ENCODE data around the gene GLOD5. TPM values are rescaled to one million over a fixed set of nuclear protein-coding genes. Genes with fewer than 3 reads are reported as not detected.

GLOD5 gene
- total RNA-seq, 2 experiments from 2014 or later, result not detected

GRCh38 chrX:48776818-48777439 is 15.4 kb downstream of the GLOD5 start:
- no TSS peak for BruUV-seq (replicated peaks)
- no peak overlapping the region for H2AFZ ChIP-seq (ENCODE audit: low read length)
- no peaks in the 10 kb centered on the region for H3K79me2 ChIP-seq (ENCODE audit: insufficient read depth, low read depth, low read length)
- H3K4me3 ChIP-seq (ENCODE audit: low read depth, low read length, poor library complexity, severe bottlenecking), result no peak overlapping the region
- H3K4me2 ChIP-seq (ENCODE audit: low read length), result no peak overlapping the region
- no peaks in the 10 kb centered on the region for H3K36me3 ChIP-seq (ENCODE audit: insufficient read depth, low read length)
- H4K20me1 ChIP-seq (ENCODE audit: insufficient read depth, low read length), result no peaks in the 10 kb centered on the region
- TF ChIP-seq EZH2phosphoT487 (IDR thresholded peaks at IDR 0.05; ENCODE audit: borderline replicate concordance, low read depth, low read length) (no peak), CTCF (conservative IDR thresholded peaks at IDR 0.05; ENCODE audit: low read length) (no peak)
- H3K27ac ChIP-seq (ENCODE audit: low read depth, low read length, poor library complexity, severe bottlenecking), result no peak overlapping the region
- no peaks in the 10 kb centered on the region for H3K9me2 ChIP-seq (ENCODE audit: insufficient read depth, low read length)
- intact Hi-C loops (cut with micrococcal nuclease; ENCODE audit: unreplicated experiment), result no loop called here
- no peak for DNase-seq (ENCODE audit: low spot score)
- POLR2A ChIA-PET, result interaction anchor here (0.6 to 1.0 kb wide), 2 partner anchors 25 to 239 kb away, joined by 4 read pairs; partner anchors contain the start of gene HDAC6
- H3K4me1 ChIP-seq (ENCODE audit: insufficient read depth, low read length, poor library complexity, severe bottlenecking), result no peaks in the 10 kb centered on the region
- no peaks in the 10 kb centered on the region for H3K9me3 ChIP-seq (ENCODE audit: low read length)
- CTCF ChIA-PET (ENCODE audit: unreplicated experiment), result no interaction called here

GRCh38 chrX:48779399-48779798 is 17.9 kb downstream of the GLOD5 start:
- Histone ChIP-seq H3K36me3 (ENCODE audit: insufficient read depth, low read length) (no peaks in the 10 kb centered on the region), H3K4me2 (ENCODE audit: low read length) (no peak overlapping the region), H3K9me2 (ENCODE audit: insufficient read depth, low read length) (no peaks in the 10 kb centered on the region), H3K27ac (ENCODE audit: low read depth, low read length, poor library complexity, severe bottlenecking) (no peak overlapping the region), H3K9me3 (ENCODE audit: low read length) (no peaks in the 10 kb centered on the region), H3K4me3 (ENCODE audit: low read depth, low read length, poor library complexity, severe bottlenecking) (no peak overlapping the region), H3K4me1 (ENCODE audit: insufficient read depth, low read length, poor library complexity, severe bottlenecking) (no peaks in the 10 kb centered on the region), H2AFZ (ENCODE audit: low read length) (no peak overlapping the region), H3K79me2 (ENCODE audit: insufficient read depth, low read depth, low read length) (no peaks in the 10 kb centered on the region), H4K20me1 (ENCODE audit: insufficient read depth, low read length) (no peaks in the 10 kb centered on the region)
- intact Hi-C loops (cut with micrococcal nuclease; ENCODE audit: unreplicated experiment), result no loop called here
- CTCF ChIA-PET (ENCODE audit: unreplicated experiment), result no interaction called here
- no TSS peak for BruUV-seq (replicated peaks)
- POLR2A ChIA-PET, result no interaction called here
- no peak for TF ChIP-seq CTCF (conservative IDR thresholded peaks at IDR 0.05; ENCODE audit: low read length)
- no peak for TF ChIP-seq EZH2phosphoT487 (IDR thresholded peaks at IDR 0.05; ENCODE audit: borderline replicate concordance, low read depth, low read length)
- DNase-seq (ENCODE audit: low spot score), result no peak

- POLR2A ChIA-PET, result interaction anchor here (0.6 kb wide), 1 partner anchor 105 kb away, joined by 3 read pairs; no protein-coding TSS in a partner anchor
Measured at GRCh38 chrX:48781705-48782104, 20.2 kb downstream of the GLOD5 start.

More at GRCh38 chrX:48781705-48782104, 20.2 kb downstream of the GLOD5 start:
- CTCF ChIA-PET (ENCODE audit: unreplicated experiment), result no interaction called here
- Histone ChIP-seq H2AFZ (ENCODE audit: low read length) (no peak overlapping the region), H3K4me2 (ENCODE audit: low read length) (no peak overlapping the region), H4K20me1 (ENCODE audit: insufficient read depth, low read length) (no peaks in the 10 kb centered on the region), H3K36me3 (ENCODE audit: insufficient read depth, low read length) (no peaks in the 10 kb centered on the region), H3K9me2 (ENCODE audit: insufficient read depth, low read length) (no peaks in the 10 kb centered on the region), H3K79me2 (ENCODE audit: insufficient read depth, low read depth, low read length) (no peaks in the 10 kb centered on the region), H3K27ac (ENCODE audit: low read depth, low read length, poor library complexity, severe bottlenecking) (no peak overlapping the region), H3K4me1 (ENCODE audit: insufficient read depth, low read length, poor library complexity, severe bottlenecking) (no peaks in the 10 kb centered on the region), H3K9me3 (ENCODE audit: low read length) (no peaks in the 10 kb centered on the region), H3K4me3 (ENCODE audit: low read depth, low read length, poor library complexity, severe bottlenecking) (no peak overlapping the region)
- TF ChIP-seq EZH2phosphoT487 (IDR thresholded peaks at IDR 0.05; ENCODE audit: borderline replicate concordance, low read depth, low read length), result no peak
- no peak for TF ChIP-seq CTCF (conservative IDR thresholded peaks at IDR 0.05; ENCODE audit: low read length)
- no TSS peak for BruUV-seq (replicated peaks)
- intact Hi-C loops (cut with micrococcal nuclease; ENCODE audit: unreplicated experiment), result no loop called here
- no peak for DNase-seq (ENCODE audit: low spot score)

All from OCI-LY7 (cell line).